H9 (cell line): ENCODE results near the gene DBNL. TPM values are rescaled to one million over a fixed set of nuclear protein-coding genes. Genes with fewer than 3 reads are reported as not detected.

ENCODE experiments used
- DNase-seq: peaks from one replicate; pipeline ENCODE4 v3.0.0-alpha.2; 2017
- H2AFZ ChIP-seq: one replicate; pipeline ENCODE4 v1.6.1; 2013; ENCODE audit warnings: mild to moderate bottlenecking, low read length, control low read depth, moderate library complexity
- H2AK5ac ChIP-seq: 2 replicates; pipeline ENCODE4 v1.6.1; 2013; ENCODE audit warnings: low read length, control low read depth, mixed read lengths; ENCODE audit not compliant: insufficient read length
- H2BK120ac ChIP-seq: one replicate; pipeline ENCODE4 v1.6.1; 2013; ENCODE audit warnings: low read depth, mild to moderate bottlenecking, low read length, control low read depth, inconsistent platforms; ENCODE audit not compliant: poor library complexity, severe bottlenecking
- H2BK12ac ChIP-seq: 2 replicates; pipeline ENCODE4 v1.6.1; 2013; ENCODE audit warnings: low read length, control low read depth, mixed read lengths, low read depth; ENCODE audit not compliant: insufficient read length
- H2BK15ac ChIP-seq: 2 replicates; pipeline ENCODE4 v1.6.1; 2013; ENCODE audit warnings: low read depth, low read length, control low read depth
- H2BK20ac ChIP-seq: one replicate; pipeline ENCODE4 v1.6.1; 2013; ENCODE audit warnings: low read depth, mild to moderate bottlenecking, low read length, control low read depth, inconsistent platforms; ENCODE audit not compliant: poor library complexity, severe bottlenecking
- H2BK5ac ChIP-seq: 2 replicates; pipeline ENCODE4 v1.6.1; 2013; ENCODE audit warnings: low read length, control low read depth, mixed read lengths; ENCODE audit not compliant: insufficient read length
- H3K14ac ChIP-seq: 2 replicates; pipeline ENCODE4 v1.6.1; 2013; ENCODE audit warnings: low read length, control low read depth; ENCODE audit not compliant: insufficient read depth
- H3K18ac ChIP-seq: 2 replicates; pipeline ENCODE4 v1.6.1; 2013; ENCODE audit warnings: low read depth, mild to moderate bottlenecking, mixed read lengths, low read length, control low read depth; ENCODE audit not compliant: insufficient read length
- H3K23ac ChIP-seq: 2 replicates; pipeline ENCODE4 v1.6.1; 2013; ENCODE audit warnings: low read length, control low read depth, mixed read lengths, low read depth; ENCODE audit not compliant: insufficient read length
- H3K23me2 ChIP-seq: 2 replicates; pipeline ENCODE4 v1.6.1; 2013; ENCODE audit warnings: low read depth, mild to moderate bottlenecking, mixed read lengths, low read length, control low read depth; ENCODE audit not compliant: insufficient read length, poor library complexity, severe bottlenecking
- H3K27ac ChIP-seq: 2 replicates; pipeline ENCODE4 v1.5.1; 2013; ENCODE audit warnings: low read length, control low read depth, mixed read lengths, low read depth; ENCODE audit not compliant: insufficient read length
- H3K27me3 ChIP-seq: 2 replicates; pipeline ENCODE4 v1.6.1; 2013; ENCODE audit warnings: low read length, control low read depth, inconsistent platforms; ENCODE audit not compliant: insufficient read depth
- H3K4ac ChIP-seq: 2 replicates; pipeline ENCODE4 v1.6.1; 2013; ENCODE audit warnings: low read depth, mild to moderate bottlenecking, control low read depth, inconsistent platforms, low read length, moderate library complexity
- H3K4me1 ChIP-seq: 2 replicates; pipeline ENCODE4 v1.6.1; 2013; ENCODE audit warnings: low read length, control low read depth, inconsistent platforms; ENCODE audit not compliant: insufficient read depth
- H3K4me2 ChIP-seq: 2 replicates; pipeline ENCODE4 v1.6.1; 2013; ENCODE audit warnings: low read length, control low read depth, mixed read lengths; ENCODE audit not compliant: insufficient read length, insufficient read depth
- H3K56ac ChIP-seq: 2 replicates; pipeline ENCODE4 v1.6.1; 2013; ENCODE audit warnings: low read depth, mild to moderate bottlenecking, mixed read lengths, low read length, control low read depth; ENCODE audit not compliant: insufficient read length
- H3K79me1 ChIP-seq: 2 replicates; pipeline ENCODE4 v1.6.1; 2013; ENCODE audit warnings: low read depth, mild to moderate bottlenecking, moderate library complexity, low read length, control low read depth, inconsistent platforms; ENCODE audit not compliant: insufficient read depth, poor library complexity, severe bottlenecking
- H3K79me2 ChIP-seq: 2 replicates; pipeline ENCODE4 v1.6.1; 2013; ENCODE audit warnings: low read length, control low read depth, inconsistent platforms; ENCODE audit not compliant: insufficient read depth
- H3K9ac ChIP-seq: 2 replicates; pipeline ENCODE4 v1.6.1; 2013; ENCODE audit warnings: low read length, control low read depth, mixed read lengths; ENCODE audit not compliant: insufficient read length; ENCODE audit errors: extremely low read depth
- H3K9me3 ChIP-seq: one replicate; pipeline ENCODE4 v1.6.1; 2013; ENCODE audit warnings: low read depth, low read length, inconsistent platforms; ENCODE audit not compliant: control insufficient read depth
- H3T11ph ChIP-seq: one replicate; pipeline ENCODE4 v1.6.1; 2013; ENCODE audit warnings: mild to moderate bottlenecking, low read length, control low read depth, inconsistent platforms
- H4K20me1 ChIP-seq: one replicate; pipeline ENCODE4 v1.6.1; 2013; ENCODE audit not compliant: control insufficient read depth, insufficient read length, insufficient read depth
- H4K5ac ChIP-seq: 2 replicates; pipeline ENCODE4 v1.6.1; 2013; ENCODE audit warnings: low read depth, mild to moderate bottlenecking, mixed read lengths, low read length, control low read depth; ENCODE audit not compliant: insufficient read length
- H4K8ac ChIP-seq: replicated peaks from 2 replicates; pipeline ENCODE4 v1.6.1; 2013; ENCODE audit warnings: low read length, control low read depth, mixed read lengths, low read depth; ENCODE audit not compliant: insufficient read length
- H4K91ac ChIP-seq: 2 replicates; pipeline ENCODE4 v1.6.1; 2013; ENCODE audit warnings: low read depth, mild to moderate bottlenecking, moderate library complexity, mixed read lengths, low read length, control low read depth; ENCODE audit not compliant: insufficient read length
- H3K27ac Mint-ChIP-seq, 3 experiments: 2 replicates in 2 of 3; 3 replicates in 1 of 3; pipeline ENCODE4 v1.8.0; 2020 to 2021; ENCODE audit warnings: mixed read lengths in 3 of 3, mild to moderate bottlenecking in 1 of 3, moderate library complexity in 1 of 3
- H3K27me3 Mint-ChIP-seq: 2 replicates; pipeline ENCODE4 v1.8.0; 2021; ENCODE audit warnings: low read depth, mild to moderate bottlenecking, moderate library complexity, mixed read lengths
- H3K36me3 Mint-ChIP-seq, 3 experiments: 2 replicates in 2 of 3; 3 replicates in 1 of 3; pipeline ENCODE4 v1.8.0; 2020 to 2021; ENCODE audit warnings: low read depth in 3 of 3, mixed read lengths in 3 of 3; ENCODE audit not compliant: insufficient read depth in 1 of 3
- H3K4me1 Mint-ChIP-seq, 2 experiments: 2 replicates each; pipeline ENCODE4 v1.8.0; 2020; ENCODE audit warnings: mixed read lengths in 2 of 2
- H3K4me3 Mint-ChIP-seq, 2 experiments: 2 replicates in 1 of 2; 3 replicates in 1 of 2; pipeline ENCODE4 v1.8.0; 2020 to 2021; ENCODE audit warnings: mild to moderate bottlenecking in 2 of 2, mixed read lengths in 2 of 2, moderate library complexity in 1 of 2
- H3K9me3 Mint-ChIP-seq, 2 experiments: 2 replicates in 1 of 2; 3 replicates in 1 of 2; pipeline ENCODE4 v1.8.0; 2020; ENCODE audit warnings: mild to moderate bottlenecking in 2 of 2, mixed read lengths in 2 of 2, moderate library complexity in 1 of 2
- WGBS: extraction: QIAGEN DNeasy Blood & Tissue Kit; methylation state at CpG from one replicate; pipeline ENCODE4 v1.1.7; 2013; ENCODE audit warnings: missing lambda C conversion rate, low lambda C conversion rate, mixed read lengths; ENCODE audit not compliant: insufficient read length; ENCODE audit errors: extremely low coverage; 5-methylcytosine and 5-hydroxymethylcytosine counted together
- total RNA-seq: library from RNA; stranded (reverse); gene quantifications from 2 replicates; pipeline ENCODE4 v1.2.1, GENCODE V29; 2021
- TF ChIP-seq, protein P1 (sequence below): fragments of 200-600 bp; sonication (generic); conservative IDR thresholded peaks from 3 replicates; pipeline ENCODE4 v1.8.0; 2021; ENCODE audit warnings: antibody characterized with exemption, mild to moderate bottlenecking

The DBNL gene
- total RNA-seq, 1 experiment from 2014 or later, result 51.3 TPM

DNA sequence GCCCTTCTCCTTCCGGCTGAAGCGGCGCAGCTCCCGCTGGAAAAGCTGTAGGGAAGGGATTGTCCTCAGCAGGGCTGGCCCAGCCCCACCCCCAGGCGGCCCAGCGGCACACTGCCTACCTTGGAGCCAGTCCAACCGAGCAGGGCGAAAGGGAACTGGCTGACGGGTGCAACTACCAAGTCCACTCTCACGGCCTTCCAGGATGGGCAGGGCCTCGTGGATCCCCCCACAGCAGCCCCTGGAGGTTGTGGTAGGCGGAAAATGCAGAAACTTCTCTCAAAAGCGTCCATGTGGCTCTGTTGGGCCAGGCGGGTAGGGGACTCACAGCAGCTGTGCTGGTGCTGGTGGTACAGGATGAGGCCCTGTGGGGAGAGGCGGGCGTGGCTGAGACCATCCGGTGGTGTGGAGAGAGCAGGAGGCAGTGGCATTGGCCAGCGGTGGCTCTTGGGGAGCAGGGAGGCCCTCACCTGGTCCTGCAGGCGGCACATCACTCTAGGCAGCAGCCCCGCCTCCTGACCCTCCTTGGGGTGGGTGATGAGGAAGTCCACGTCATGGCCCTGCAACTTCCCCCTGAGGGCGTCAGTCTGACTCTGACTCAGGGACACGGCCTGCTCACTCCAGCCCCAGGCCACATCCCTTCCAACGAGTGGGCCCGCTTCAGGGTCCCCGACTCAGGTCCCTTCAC lies 29.3 kb downstream of the DBNL start:
- no peak overlapping the region for H3K4me2 ChIP-seq
- H3K27ac Mint-ChIP-seq, result no peak overlapping the region

More for the DNA sequence above, 29.3 kb downstream of the DBNL start:
- no peaks in the 10 kb centered on the region; a peak in 1 of 5 replicates for H3K9me3 Mint-ChIP-seq
- no CpG with 5 or more reads among the region's 26 CpGs for WGBS
- Histone ChIP-seq H4K91ac (no peak overlapping the region), H3K79me1 (no peaks in the 10 kb centered on the region), H3K23me2 (no peaks in the 10 kb centered on the region), H3K27ac (no peak overlapping the region), H4K5ac (no peak overlapping the region), H3K18ac (no peak overlapping the region), H3K27me3 (no peaks in the 10 kb centered on the region), H2AFZ (no peak overlapping the region), H2BK15ac (no peak overlapping the region), H2BK5ac (no peak overlapping the region), H3K79me2 (no peaks in the 10 kb centered on the region), H3K9me3 (no peaks in the 10 kb centered on the region), H4K8ac (no peak overlapping the region), H3K56ac (no peak overlapping the region), H4K20me1 (no peaks in the 10 kb centered on the region), H3K23ac (no peak overlapping the region), H3K4ac (no peak overlapping the region), H2BK12ac (no peak overlapping the region), H3K9ac (no peak overlapping the region), H2BK20ac (no peak overlapping the region), H2AK5ac (no peak overlapping the region), H3K4me1 (no peaks in the 10 kb centered on the region), H2BK120ac (no peak overlapping the region), H3T11ph (no peak overlapping the region), H3K14ac (no peak overlapping the region)
- H3K4me3 Mint-ChIP-seq, result no peak overlapping the region
- DNase-seq, result peak; percentile 88
- TF ChIP-seq, protein P1, sequence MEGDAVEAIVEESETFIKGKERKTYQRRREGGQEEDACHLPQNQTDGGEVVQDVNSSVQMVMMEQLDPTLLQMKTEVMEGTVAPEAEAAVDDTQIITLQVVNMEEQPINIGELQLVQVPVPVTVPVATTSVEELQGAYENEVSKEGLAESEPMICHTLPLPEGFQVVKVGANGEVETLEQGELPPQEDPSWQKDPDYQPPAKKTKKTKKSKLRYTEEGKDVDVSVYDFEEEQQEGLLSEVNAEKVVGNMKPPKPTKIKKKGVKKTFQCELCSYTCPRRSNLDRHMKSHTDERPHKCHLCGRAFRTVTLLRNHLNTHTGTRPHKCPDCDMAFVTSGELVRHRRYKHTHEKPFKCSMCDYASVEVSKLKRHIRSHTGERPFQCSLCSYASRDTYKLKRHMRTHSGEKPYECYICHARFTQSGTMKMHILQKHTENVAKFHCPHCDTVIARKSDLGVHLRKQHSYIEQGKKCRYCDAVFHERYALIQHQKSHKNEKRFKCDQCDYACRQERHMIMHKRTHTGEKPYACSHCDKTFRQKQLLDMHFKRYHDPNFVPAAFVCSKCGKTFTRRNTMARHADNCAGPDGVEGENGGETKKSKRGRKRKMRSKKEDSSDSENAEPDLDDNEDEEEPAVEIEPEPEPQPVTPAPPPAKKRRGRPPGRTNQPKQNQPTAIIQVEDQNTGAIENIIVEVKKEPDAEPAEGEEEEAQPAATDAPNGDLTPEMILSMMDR, result no peak
- peaks cover 10% of the 10 kb centered on the region for H3K27me3 Mint-ChIP-seq
- H3K4me1 Mint-ChIP-seq, result no peaks in the 10 kb centered on the region
- H3K36me3 Mint-ChIP-seq, result peaks cover 15 to 49% (median 46%) of the 10 kb centered on the region in 3 experiments
